GM12891 (cell line): ENCODE results near the gene IL18BP.

Experiments
- POLR2A ChIP-seq: IDR thresholded peaks from 2 replicates; pipeline ENCODE4 v1.6.1; 2011; ENCODE audit warnings: low read depth, low read length, control low read depth
- POLR2AphosphoS5 ChIP-seq: IDR thresholded peaks from 2 replicates; pipeline ENCODE4 v1.6.1; 2011; ENCODE audit warnings: low read depth, low read length, control low read depth

DNA sequence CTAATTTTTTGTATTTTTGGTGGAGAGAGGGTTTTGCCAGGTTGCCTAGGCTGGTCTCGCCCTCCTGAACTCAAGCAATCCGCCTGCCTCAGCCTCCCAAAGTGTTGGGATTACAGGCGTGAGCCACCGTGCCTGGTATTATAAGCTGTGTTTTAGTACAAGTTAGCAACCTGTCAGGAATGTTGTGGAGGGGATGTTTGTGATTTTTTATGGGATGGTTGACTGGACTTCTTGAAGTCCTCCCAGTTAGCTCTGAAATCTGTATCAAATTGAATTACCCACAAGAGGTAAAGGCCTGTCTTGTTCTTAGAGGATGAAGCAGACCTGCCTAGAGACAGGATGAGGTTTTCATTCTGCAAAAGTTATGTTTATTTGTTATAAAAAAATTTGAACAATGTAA is 34.1 kb upstream of the IL18BP start:
- TF ChIP-seq POLR2AphosphoS5 (no peak), POLR2A (no peak)
